GM13976 (cell line): ENCODE data around the gene NIPAL3.
"Not testable (repeated sequence)": the region's sequence is repeated elsewhere in the genome, so short reads cannot be mapped to it uniquely, and the experiment has no call there.

Experiments
- DNase-seq: peaks from one replicate; pipeline ENCODE4 v3.0.0; 2012; ENCODE audit warnings: low spot score
- in situ Hi-C: fragments of 300-500 bp; cut with MboI; formaldehyde crosslinking; loops from one replicate; pipeline ENCODE4 v1.12.0; 2022; ENCODE audit warnings: low sequenced_read_pairs, mixed read lengths, inconsistent platforms; ENCODE audit not compliant: unreplicated experiment
- TF ChIP-seq, protein P1 (sequence below): IDR thresholded peaks from 2 replicates; pipeline ENCODE4 v1.5.1; 2012; ENCODE audit warnings: borderline replicate concordance, mild to moderate bottlenecking; ENCODE audit not compliant: insufficient read depth; ENCODE audit errors: extremely low read depth, missing control alignments, control extremely low read depth

Gene NIPAL3

DNA sequence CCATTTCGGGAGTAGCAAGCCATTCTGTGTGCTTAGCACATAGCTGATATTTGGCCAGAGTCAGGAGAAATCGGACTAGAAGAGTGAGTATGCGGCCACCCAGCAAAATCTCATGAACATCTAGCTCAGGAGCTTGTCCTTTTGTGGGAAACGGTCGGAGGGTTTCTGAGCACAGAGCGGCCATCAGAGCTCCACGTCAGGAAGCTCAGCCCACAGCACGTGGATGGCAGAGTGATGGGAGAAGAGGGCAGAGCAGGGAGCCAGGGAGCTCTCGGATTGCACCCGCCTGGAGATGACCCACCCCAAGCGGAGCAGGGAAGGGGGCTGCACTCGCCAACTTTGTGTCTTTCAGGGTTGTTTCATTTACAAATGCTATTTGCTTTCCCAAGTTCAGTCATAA is 100.9 kb downstream of the NIPAL3 start:
- TF ChIP-seq, protein P1, sequence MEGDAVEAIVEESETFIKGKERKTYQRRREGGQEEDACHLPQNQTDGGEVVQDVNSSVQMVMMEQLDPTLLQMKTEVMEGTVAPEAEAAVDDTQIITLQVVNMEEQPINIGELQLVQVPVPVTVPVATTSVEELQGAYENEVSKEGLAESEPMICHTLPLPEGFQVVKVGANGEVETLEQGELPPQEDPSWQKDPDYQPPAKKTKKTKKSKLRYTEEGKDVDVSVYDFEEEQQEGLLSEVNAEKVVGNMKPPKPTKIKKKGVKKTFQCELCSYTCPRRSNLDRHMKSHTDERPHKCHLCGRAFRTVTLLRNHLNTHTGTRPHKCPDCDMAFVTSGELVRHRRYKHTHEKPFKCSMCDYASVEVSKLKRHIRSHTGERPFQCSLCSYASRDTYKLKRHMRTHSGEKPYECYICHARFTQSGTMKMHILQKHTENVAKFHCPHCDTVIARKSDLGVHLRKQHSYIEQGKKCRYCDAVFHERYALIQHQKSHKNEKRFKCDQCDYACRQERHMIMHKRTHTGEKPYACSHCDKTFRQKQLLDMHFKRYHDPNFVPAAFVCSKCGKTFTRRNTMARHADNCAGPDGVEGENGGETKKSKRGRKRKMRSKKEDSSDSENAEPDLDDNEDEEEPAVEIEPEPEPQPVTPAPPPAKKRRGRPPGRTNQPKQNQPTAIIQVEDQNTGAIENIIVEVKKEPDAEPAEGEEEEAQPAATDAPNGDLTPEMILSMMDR = no peak
- no peak for DNase-seq
- in situ Hi-C loops = no loop called here

DNA sequence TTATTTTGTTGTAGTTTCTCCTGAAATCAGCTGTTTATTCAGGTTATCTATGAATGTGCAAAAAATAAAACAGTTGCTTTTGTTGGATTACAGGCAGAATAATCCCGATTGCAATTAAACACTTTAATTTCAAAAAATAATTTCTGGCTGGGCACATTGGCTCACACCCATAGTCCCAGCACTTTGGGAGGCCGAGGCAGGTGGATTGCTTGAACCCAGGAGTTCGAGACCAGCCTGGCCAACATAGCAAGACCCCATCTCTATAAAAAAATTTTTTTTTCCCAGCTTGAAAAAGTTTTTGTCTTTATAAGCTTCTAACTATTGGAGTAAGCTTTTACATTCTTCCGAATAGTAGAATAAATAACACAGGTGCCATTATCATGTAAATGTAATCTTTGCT is 102.3 kb downstream of the NIPAL3 start:
- TF ChIP-seq, protein P1 = no peak
- no peak for DNase-seq
- in situ Hi-C loops = no loop called here

DNA sequence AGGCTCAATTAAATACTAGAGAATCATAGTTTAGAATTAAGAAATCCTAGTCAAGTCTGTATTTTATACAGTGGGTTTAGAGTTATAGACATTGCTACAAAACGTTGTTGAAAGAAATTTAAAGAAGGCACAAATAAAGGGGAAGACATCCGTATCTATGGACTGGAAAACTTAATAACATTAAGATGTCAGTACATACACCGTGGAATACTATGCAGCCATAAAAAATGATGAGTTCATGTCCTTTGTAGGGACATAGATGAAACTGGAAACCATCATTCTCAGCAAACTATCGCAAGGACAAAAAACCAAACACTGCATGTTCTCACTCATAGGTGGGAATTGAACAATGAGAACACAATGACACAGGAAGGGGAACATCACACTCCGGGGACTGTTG is 104.7 kb downstream of the NIPAL3 start:
- DNase-seq, in situ Hi-C loops: not testable (repeated sequence)
